HL-60 (cell line): ENCODE results near the gene MAP6D1.
A peak's percentile ranks its signal among the peaks of the same experiment; 100 is the strongest.
"Not testable (repeated sequence)": the region's sequence is repeated elsewhere in the genome, so short reads cannot be mapped to it uniquely, and the experiment has no call there.

Source experiments
- DNase-seq, 2 experiments: peaks; one replicate each; pipeline ENCODE4 v3.0.0-alpha.2; 2010 to 2020; ENCODE audit warnings: low read depth in 1 of 2, low spot score in 1 of 2
- H3K27ac ChIP-seq: fragments of 250-450 bp; sonication (Bioruptor Pico); replicated peaks from 2 replicates; pipeline ENCODE4 v1.5.1; 2020; ENCODE audit warnings: mild to moderate bottlenecking, moderate library complexity
- H3K27me3 ChIP-seq: fragments of 250-450 bp; sonication (Bioruptor Pico); 2 replicates; pipeline ENCODE4 v1.5.1; 2021; ENCODE audit warnings: mild to moderate bottlenecking, moderate library complexity; ENCODE audit not compliant: insufficient read depth, poor library complexity, severe bottlenecking
- H3K4me3 ChIP-seq: replicated peaks from 2 replicates; pipeline ENCODE4 v1.5.1; 2011; ENCODE audit warnings: mild to moderate bottlenecking, control low read depth, low read length; ENCODE audit not compliant: insufficient read depth
- GABPA ChIP-seq: IDR thresholded peaks from 2 replicates; pipeline ENCODE4 v1.6.1; 2012; ENCODE audit warnings: low read depth
- POLR2AphosphoS5 ChIP-seq: IDR thresholded peaks from 2 replicates; pipeline ENCODE4 v1.6.1; 2012; ENCODE audit warnings: low read depth
- REST ChIP-seq: IDR thresholded peaks from 2 replicates; pipeline ENCODE4 v1.6.1; 2012; ENCODE audit warnings: low read depth; ENCODE audit not compliant: insufficient replicate concordance
- SPI1 ChIP-seq: IDR thresholded peaks from 2 replicates; pipeline ENCODE4 v1.6.1; 2012; ENCODE audit warnings: low read depth, mild to moderate bottlenecking, borderline replicate concordance
- TF ChIP-seq, protein P1 (sequence below): IDR thresholded peaks from one replicate; pipeline ENCODE4 v1.5.1; 2011; ENCODE audit warnings: low read length, control low read depth, inconsistent platforms; ENCODE audit not compliant: insufficient read depth

Gene MAP6D1

GRCh38 chr3:183789826-183790225 is 35.6 kb downstream of the MAP6D1 start:
- Histone ChIP-seq H3K27ac (no peak overlapping the region), H3K27me3 (no peaks in the 10 kb centered on the region), H3K4me3 (no peak overlapping the region)
- DNase-seq, result no peak
- TF ChIP-seq GABPA, result no peak
- TF ChIP-seq REST, result no peak
- TF ChIP-seq, protein P1, sequence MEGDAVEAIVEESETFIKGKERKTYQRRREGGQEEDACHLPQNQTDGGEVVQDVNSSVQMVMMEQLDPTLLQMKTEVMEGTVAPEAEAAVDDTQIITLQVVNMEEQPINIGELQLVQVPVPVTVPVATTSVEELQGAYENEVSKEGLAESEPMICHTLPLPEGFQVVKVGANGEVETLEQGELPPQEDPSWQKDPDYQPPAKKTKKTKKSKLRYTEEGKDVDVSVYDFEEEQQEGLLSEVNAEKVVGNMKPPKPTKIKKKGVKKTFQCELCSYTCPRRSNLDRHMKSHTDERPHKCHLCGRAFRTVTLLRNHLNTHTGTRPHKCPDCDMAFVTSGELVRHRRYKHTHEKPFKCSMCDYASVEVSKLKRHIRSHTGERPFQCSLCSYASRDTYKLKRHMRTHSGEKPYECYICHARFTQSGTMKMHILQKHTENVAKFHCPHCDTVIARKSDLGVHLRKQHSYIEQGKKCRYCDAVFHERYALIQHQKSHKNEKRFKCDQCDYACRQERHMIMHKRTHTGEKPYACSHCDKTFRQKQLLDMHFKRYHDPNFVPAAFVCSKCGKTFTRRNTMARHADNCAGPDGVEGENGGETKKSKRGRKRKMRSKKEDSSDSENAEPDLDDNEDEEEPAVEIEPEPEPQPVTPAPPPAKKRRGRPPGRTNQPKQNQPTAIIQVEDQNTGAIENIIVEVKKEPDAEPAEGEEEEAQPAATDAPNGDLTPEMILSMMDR, result no peak
- no peak for TF ChIP-seq POLR2AphosphoS5
- TF ChIP-seq SPI1, result no peak

DNA sequence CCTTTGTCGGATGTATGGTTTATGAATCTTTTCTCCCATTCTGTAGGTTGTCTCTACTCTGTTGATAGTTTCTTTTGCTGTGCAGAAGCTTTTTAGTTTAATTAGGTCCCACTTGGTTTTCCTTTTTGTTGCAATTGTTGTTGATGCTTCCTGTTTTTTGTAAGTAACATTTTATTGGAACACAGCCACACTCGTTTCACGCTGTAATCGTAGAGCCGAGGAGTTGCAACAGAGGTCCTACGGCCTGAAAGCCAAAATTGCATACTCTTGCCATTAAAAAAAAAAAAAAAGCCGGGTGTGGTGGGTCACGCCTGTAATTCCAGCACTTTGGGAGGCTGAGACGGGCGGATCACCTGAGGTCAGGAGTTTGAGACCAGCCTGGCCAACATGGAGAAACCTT is 40.9 kb downstream of the MAP6D1 start:
- H3K27me3 ChIP-seq, H3K4me3 ChIP-seq: not testable (repeated sequence)
- H3K27ac ChIP-seq, result peak overlapping the region; percentile 34
- peak; percentile 52 to 80 for DNase-seq

DNA sequence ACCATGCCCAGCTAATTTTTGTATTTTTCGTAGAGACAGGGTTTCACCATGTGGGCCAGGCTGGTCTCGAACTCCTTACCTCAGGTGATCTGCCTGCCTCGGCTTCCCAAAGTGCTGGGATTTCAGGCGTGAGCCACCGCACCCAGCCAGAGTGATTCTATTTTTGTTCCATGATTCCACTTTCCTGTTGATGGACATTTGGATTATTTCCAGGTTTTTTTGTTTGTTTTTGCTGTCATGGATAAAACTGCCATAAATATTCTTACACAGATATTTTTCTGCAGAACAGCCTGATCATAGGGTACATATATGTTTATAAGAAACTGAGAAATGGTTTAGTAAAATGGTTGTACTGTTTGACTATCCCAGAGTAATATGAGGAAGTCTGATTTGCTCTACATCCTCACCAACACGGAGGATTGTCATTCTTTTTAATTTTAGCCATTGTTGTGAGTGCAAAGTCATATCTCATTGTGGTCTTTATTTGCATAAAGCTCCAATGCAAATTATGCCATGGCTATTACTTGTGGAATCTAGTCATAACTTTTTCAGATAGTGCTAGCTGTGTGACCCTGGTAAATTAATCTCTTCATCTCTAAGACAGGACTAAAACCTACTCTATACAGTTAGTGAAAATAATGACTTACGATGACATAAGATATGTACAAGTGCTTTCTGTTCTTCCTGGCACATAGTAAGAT is 42.7 kb downstream of the MAP6D1 start:
- Histone ChIP-seq H3K27me3 (no peaks in the 10 kb centered on the region), H3K4me3 (no peak overlapping the region), H3K27ac (peak overlapping the region; percentile 26)
- no peak for DNase-seq
- TF ChIP-seq GABPA (no peak), REST (no peak), POLR2AphosphoS5 (no peak), SPI1 (0 out of 2 replicates have a peak, but pooled peaks have one; percentile 10)
- TF ChIP-seq, protein P1, result no peak

GRCh38 chr3:183781246-183781645 is 44.1 kb downstream of the MAP6D1 start:
- DNase-seq, result no peak
- Histone ChIP-seq H3K27ac (peak overlapping the region; percentile 66; the same call in 1 of the 2 replicates), H3K4me3 (no peak overlapping the region), H3K27me3 (no peaks in the 10 kb centered on the region)
- TF ChIP-seq, protein P1, result no peak
- TF ChIP-seq REST (no peak), SPI1 (no peak)
